Endothelial cell of umbilical vein (primary cell): ENCODE data around the gene OMA1. TPM values are rescaled to one million over a fixed set of nuclear protein-coding genes. Genes with fewer than 3 reads are reported as not detected.
A peak's percentile ranks its signal among the peaks of the same experiment; 100 is the strongest.

Experiments used
- BruUV-seq: library from RNA; stranded (reverse); fragments of 400-500 nt; replicated peaks from 2 replicates; lab custom pipeline; 2021; lab: Mats Ljungman, UMichigan
- CTCF ChIA-PET: fragments of 300-600, 350-600 bp; sonication (Branson Sonifier 250); formaldehyde crosslinking; loops from one replicate; lab custom pipeline; 2021; ENCODE audit warnings: antibody characterized with exemption, inconsistent platforms; lab: Charles Lee
- POLR2A ChIA-PET: fragments of 300-600, 350-600 bp; sonication (Branson Sonifier 250); formaldehyde crosslinking; loops from one replicate; lab custom pipeline; 2021; ENCODE audit warnings: antibody characterized with exemption, inconsistent platforms; lab: Charles Lee
- DNase-seq: peaks from one replicate; pipeline ENCODE4 v3.0.0-alpha.2; 2011; ENCODE audit warnings: low read depth, low spot score
- FAIRE-seq: peaks from 2 replicates; lab custom pipeline; 2011; peaks lifted over from hg19 to GRCh38; lab: Jason Lieb, UNC
- H2AFZ ChIP-seq: 2 replicates; pipeline ENCODE4 v1.6.0; 2012; ENCODE audit warnings: low read depth, low read length, control low read depth, inconsistent platforms
- H3K27ac ChIP-seq: 2 replicates; pipeline ENCODE4 v1.5.1; 2011; ENCODE audit warnings: low read depth, mild to moderate bottlenecking, control low read depth, low read length, moderate library complexity; ENCODE audit not compliant: insufficient read depth
- H3K27me3 ChIP-seq, 2 experiments: 2 replicates each; pipeline versions ENCODE4 v1.6.0 to v1.6.1; 2011; ENCODE audit warnings: low read length in 2 of 2, mixed read lengths in 1 of 2; ENCODE audit not compliant: control insufficient read depth in 2 of 2, insufficient read depth in 2 of 2
- H3K36me3 ChIP-seq, 2 experiments: 2 replicates in 1 of 2; 3 replicates in 1 of 2; pipeline ENCODE4 v1.5.1; 2011; ENCODE audit warnings: low read length in 2 of 2, mild to moderate bottlenecking in 1 of 2, moderate library complexity in 1 of 2; ENCODE audit not compliant: control insufficient read depth in 2 of 2, insufficient read depth in 2 of 2; ENCODE audit errors: extremely low read depth in 1 of 2
- H3K4me1 ChIP-seq: 3 replicates; pipeline ENCODE4 v1.5.1; 2011; ENCODE audit warnings: mild to moderate bottlenecking, low read length; ENCODE audit not compliant: control insufficient read depth, insufficient read depth; ENCODE audit errors: extremely low read depth
- H3K4me2 ChIP-seq: 2 replicates; pipeline ENCODE4 v1.6.1; 2011; ENCODE audit warnings: low read length, control low read depth, mixed read lengths; ENCODE audit not compliant: insufficient read depth
- H3K4me3 ChIP-seq, 3 experiments: fragments of 200-600 bp in 1 of 3; sonication (generic), shearing (Covaris generic) in 1 of 3; replicated peaks in 1 of 3; 2 replicates each; pipeline ENCODE4 v1.5.1; 2011 to 2016; ENCODE audit warnings: control low read depth in 3 of 3, low read length in 3 of 3, mild to moderate bottlenecking in 2 of 3, inconsistent platforms in 1 of 3, low read depth in 1 of 3, moderate library complexity in 1 of 3; ENCODE audit not compliant: insufficient read depth in 1 of 3
- H3K79me2 ChIP-seq: 2 replicates; pipeline ENCODE4 v1.6.0; 2012; ENCODE audit warnings: low read length, inconsistent platforms; ENCODE audit not compliant: control insufficient read depth, insufficient read depth
- H3K9ac ChIP-seq: replicated peaks from 2 replicates; pipeline ENCODE3; 2011; ENCODE audit warnings: low read length, control low read depth; ENCODE audit not compliant: insufficient read depth; ENCODE audit errors: extremely low read depth
- H3K9me1 ChIP-seq: replicated peaks from 3 replicates; pipeline ENCODE4 v1.6.0; 2011; ENCODE audit warnings: mild to moderate bottlenecking, low read length; ENCODE audit not compliant: control insufficient read depth, insufficient read depth; ENCODE audit errors: extremely low read depth
- H3K9me3 ChIP-seq: replicated peaks from 2 replicates; pipeline ENCODE4 v1.5.1; 2012; ENCODE audit warnings: low read length, inconsistent platforms; ENCODE audit not compliant: control insufficient read depth, insufficient read depth
- H4K20me1 ChIP-seq: replicated peaks from 2 replicates; pipeline ENCODE3; 2011; ENCODE audit warnings: mild to moderate bottlenecking, low read length; ENCODE audit not compliant: control insufficient read depth, insufficient read depth; ENCODE audit errors: extremely low read depth
- EZH2 ChIP-seq: IDR thresholded peaks from 2 replicates; pipeline ENCODE4 v1.6.1; 2012; ENCODE audit warnings: borderline replicate concordance, low read depth, mild to moderate bottlenecking, moderate library complexity, low read length, inconsistent platforms; ENCODE audit not compliant: severe bottlenecking
- FOS ChIP-seq: IDR thresholded peaks from 2 replicates; pipeline ENCODE4 v1.6.1; 2011; ENCODE audit warnings: mild to moderate bottlenecking, low read length, moderate library complexity, borderline replicate concordance; ENCODE audit not compliant: insufficient read depth
- GATA2 ChIP-seq: IDR thresholded peaks from 2 replicates; pipeline ENCODE4 v1.7.0; 2011; ENCODE audit warnings: low read depth, mild to moderate bottlenecking, moderate library complexity, mixed read lengths, low read length; ENCODE audit not compliant: insufficient read length, insufficient read depth
- JUN ChIP-seq: IDR thresholded peaks from 2 replicates; pipeline ENCODE4 v1.6.1; 2011; ENCODE audit warnings: borderline replicate concordance, low read depth; ENCODE audit not compliant: insufficient read length, insufficient read depth
- MYC ChIP-seq: IDR thresholded peaks from one replicate; pipeline ENCODE4 v1.6.1; 2011; ENCODE audit warnings: mild to moderate bottlenecking, low read depth, low read length
- POLR2A ChIP-seq: IDR thresholded peaks from 2 replicates; pipeline ENCODE4 v1.6.1; 2012; ENCODE audit warnings: low read depth, mild to moderate bottlenecking, control low read depth, low read length
- POLR2AphosphoS5 ChIP-seq: IDR thresholded peaks from 2 replicates; pipeline ENCODE4 v1.6.1; 2012; ENCODE audit warnings: low read depth, mild to moderate bottlenecking, control low read depth, low read length, moderate library complexity; ENCODE audit not compliant: insufficient read depth
- dilution Hi-C: fragments of 300-500 bp; cut with MboI; formaldehyde crosslinking; loops from one replicate; pipeline ENCODE4 v1.15.0; 2019; ENCODE audit warnings: low sequenced_read_pairs; ENCODE audit not compliant: extremely low pct_ligation_motif_present
- intact Hi-C: fragments of 100-400 bp; cut with micrococcal nuclease; formaldehyde crosslinking; loops from one replicate; pipeline ENCODE4 v1.10.0; 2022
- polyA plus RNA-seq, 4 experiments: library from polyadenylated mRNA; depleted of rRNA in 3 of 4; stranded (reverse) in 3 of 4; unstranded in 1 of 4; fragments of >200 nt; gene quantifications; 2 replicates each; pipeline versions ENCODE4 v1.2.1 to v1.2.3, GENCODE V29; 2011 to 2012; ENCODE audit warnings: missing spikeins in 1 of 4
- total RNA-seq: library from RNA; stranded (reverse); gene quantifications from 2 replicates; pipeline ENCODE4 v1.2.3, GENCODE V29; 2021
- TF ChIP-seq, protein P1 (sequence below): IDR thresholded peaks from 2 replicates; pipeline ENCODE4 v1.6.1; 2011; ENCODE audit not compliant: insufficient read depth, insufficient read length
- TF ChIP-seq, protein P2 (sequence below), 2 donors: IDR thresholded peaks; 1 replicate in 1 of 2; 2 replicates in 1 of 2; pipeline ENCODE4 v1.5.1; 2011; ENCODE audit warnings: low read length in 2 of 2, mild to moderate bottlenecking in 2 of 2, moderate library complexity in 2 of 2, control low read depth in 1 of 2, inconsistent platforms in 1 of 2, low read depth in 1 of 2; ENCODE audit not compliant: insufficient read depth in 1 of 2; ENCODE audit errors: extremely low read depth in 1 of 2

OMA1 gene
- total and polyA plus RNA-seq, 2 donors (not counting 3 experiments of a cell fraction or from before 2014, with no cell fraction given): 4.0 to 4.6 TPM

DNA sequence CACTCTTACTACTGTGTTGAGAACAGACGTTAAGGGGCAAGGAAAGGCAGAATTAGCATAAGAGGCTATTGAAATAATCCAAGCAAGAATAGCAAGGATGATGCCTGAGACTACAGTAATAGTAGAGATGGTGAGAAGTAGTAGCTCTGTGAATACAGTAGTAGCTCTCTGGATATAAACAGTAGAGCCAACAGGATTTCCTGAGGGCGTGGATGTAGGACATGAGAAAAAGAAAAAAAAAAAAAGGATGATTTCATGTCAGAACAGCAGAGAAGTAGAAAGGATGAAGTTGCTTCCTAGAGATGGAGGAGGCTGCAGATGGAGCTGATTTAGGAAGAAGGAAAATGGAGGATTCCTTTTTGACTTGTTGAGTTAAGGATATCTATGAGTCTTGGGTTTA, 112.3 kb downstream of the OMA1 start:
- FAIRE-seq: peak; percentile 60
- Histone ChIP-seq H3K9me1 (no peaks in the 10 kb centered on the region), H4K20me1 (no peaks in the 10 kb centered on the region), H2AFZ (peak overlapping the region; percentile 62), H3K27ac (no peak overlapping the region), H3K4me3 (no peak overlapping the region), H3K36me3 (no peaks in the 10 kb centered on the region), H3K9ac (no peak overlapping the region), H3K4me1 (peaks cover 17% of the 10 kb centered on the region), H3K9me3 (no peaks in the 10 kb centered on the region), H3K4me2 (peak overlapping the region; percentile 80), H3K27me3 (no peaks in the 10 kb centered on the region), H3K79me2 (no peaks in the 10 kb centered on the region)
- dilution Hi-C loops (no loop called here), intact Hi-C loops (loop anchor here (1.0 to 10.0 kb wide), 2 partner anchors 39 to 179 kb away; no protein-coding TSS in a partner anchor)
- BruUV-seq: no TSS peak
- TF ChIP-seq JUN: no peak
- no peak for TF ChIP-seq EZH2
- TF ChIP-seq POLR2A: no peak
- TF ChIP-seq FOS: no peak
- no peak for TF ChIP-seq MYC
- no peak for TF ChIP-seq GATA2
- TF ChIP-seq, protein P1, sequence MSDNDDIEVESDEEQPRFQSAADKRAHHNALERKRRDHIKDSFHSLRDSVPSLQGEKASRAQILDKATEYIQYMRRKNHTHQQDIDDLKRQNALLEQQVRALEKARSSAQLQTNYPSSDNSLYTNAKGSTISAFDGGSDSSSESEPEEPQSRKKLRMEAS: no peak
- TF ChIP-seq, protein P2, sequence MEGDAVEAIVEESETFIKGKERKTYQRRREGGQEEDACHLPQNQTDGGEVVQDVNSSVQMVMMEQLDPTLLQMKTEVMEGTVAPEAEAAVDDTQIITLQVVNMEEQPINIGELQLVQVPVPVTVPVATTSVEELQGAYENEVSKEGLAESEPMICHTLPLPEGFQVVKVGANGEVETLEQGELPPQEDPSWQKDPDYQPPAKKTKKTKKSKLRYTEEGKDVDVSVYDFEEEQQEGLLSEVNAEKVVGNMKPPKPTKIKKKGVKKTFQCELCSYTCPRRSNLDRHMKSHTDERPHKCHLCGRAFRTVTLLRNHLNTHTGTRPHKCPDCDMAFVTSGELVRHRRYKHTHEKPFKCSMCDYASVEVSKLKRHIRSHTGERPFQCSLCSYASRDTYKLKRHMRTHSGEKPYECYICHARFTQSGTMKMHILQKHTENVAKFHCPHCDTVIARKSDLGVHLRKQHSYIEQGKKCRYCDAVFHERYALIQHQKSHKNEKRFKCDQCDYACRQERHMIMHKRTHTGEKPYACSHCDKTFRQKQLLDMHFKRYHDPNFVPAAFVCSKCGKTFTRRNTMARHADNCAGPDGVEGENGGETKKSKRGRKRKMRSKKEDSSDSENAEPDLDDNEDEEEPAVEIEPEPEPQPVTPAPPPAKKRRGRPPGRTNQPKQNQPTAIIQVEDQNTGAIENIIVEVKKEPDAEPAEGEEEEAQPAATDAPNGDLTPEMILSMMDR (IDR thresholded peaks at IDR 0.05; ENCODE audit: extremely low read depth in 1 of 2, insufficient read depth in 1 of 2, low read depth in 1 of 2, low read length in 2 of 2): no peak
- TF ChIP-seq POLR2AphosphoS5: no peak
- ChIA-PET CTCF (interaction anchor here (0.7 to 1.2 kb wide), 3 partner anchors 20 to 42 kb away, joined by 3 to 4 read pairs (median 3); no protein-coding TSS in a partner anchor), POLR2A (interaction anchor here (0.7 kb wide), 1 partner anchor 954 kb away, joined by 4 read pairs; no protein-coding TSS in a partner anchor)
- DNase-seq: no peak
